HG03439 (cell line): ENCODE results near the gene ZFP2.
A peak's percentile ranks its signal among the peaks of the same experiment; 100 is the strongest.
"Not testable (repeated sequence)": the region's sequence is repeated elsewhere in the genome, so short reads cannot be mapped to it uniquely, and the experiment has no call there.

ENCODE experiments used
- ATAC-seq: cut with Tn5 transposase; IDR thresholded peaks from one replicate; pipeline ENCODE4 v1.9.1; 2021; ENCODE audit warnings: mild to moderate bottlenecking, moderate library complexity; ENCODE audit not compliant: unreplicated experiment

Gene ZFP2

GRCh38 chr5:178895615-178896571, at the start of gene ZFP2:
TSS of gene ZFP2 (plus strand) at chr5:178895913. CDS start at chr5:178931314, 35,401 bp downstream.
- ATAC-seq = no peak

- no peak for ATAC-seq
Measured at GRCh38 chr5:178849316-178849715, 46.4 kb upstream of the ZFP2 start.

- no peak for ATAC-seq
Measured at GRCh38 chr5:178851951-178852350, 43.8 kb upstream of the ZFP2 start.

GRCh38 chr5:178854284-178854683, 41.4 kb upstream of the ZFP2 start:
- ATAC-seq = no peak

- peak; percentile 95 for ATAC-seq
Measured at GRCh38 chr5:178859625-178860521, 35.8 kb upstream of the ZFP2 start, which contains the start of gene ZNF354B. TSS of gene ZNF354B (plus strand) at chr5:178859953. CDS start at chr5:178861048, 1,095 bp downstream.

GRCh38 chr5:178860615-178861014, 35.1 kb upstream of the ZFP2 start:
- ATAC-seq = not testable (repeated sequence)

- no peak for ATAC-seq
Measured at GRCh38 chr5:178861627-178862026, 34.1 kb upstream of the ZFP2 start.

GRCh38 chr5:178866946-178867345, 28.8 kb upstream of the ZFP2 start:
- ATAC-seq = no peak

- no peak for ATAC-seq
Measured at GRCh38 chr5:178869577-178869976, 26.1 kb upstream of the ZFP2 start.

GRCh38 chr5:178870411-178870810, 25.3 kb upstream of the ZFP2 start:
- no peak for ATAC-seq

- ATAC-seq = no peak
Measured at GRCh38 chr5:178872302-178872701, 23.4 kb upstream of the ZFP2 start.

- not testable (repeated sequence) for ATAC-seq
Measured at GRCh38 chr5:178883115-178883694, 12.5 kb upstream of the ZFP2 start.

GRCh38 chr5:178883815-178884430, 11.8 kb upstream of the ZFP2 start:
- no peak for ATAC-seq

GRCh38 chr5:178899289-178899688, 3.6 kb downstream of the ZFP2 start:
- no peak for ATAC-seq

- ATAC-seq = no peak
Measured at GRCh38 chr5:178902849-178903248, 7.1 kb downstream of the ZFP2 start.

GRCh38 chr5:178931846-178932760, 36.4 kb downstream of the ZFP2 start:
- ATAC-seq = no peak

- no peak for ATAC-seq
Measured at GRCh38 chr5:178940569-178941360, 45.1 kb downstream of the ZFP2 start, which contains the start of gene ZNF454. TSS of gene ZNF454 (plus strand) at chr5:178941198. CDS start at chr5:178942792, 1,594 bp downstream.

GRCh38 chr5:178941361-178941760, 45.6 kb downstream of the ZFP2 start:
- no peak for ATAC-seq
